Endothelial cell of umbilical vein (primary cell): ENCODE results near the gene HDAC9. TPM values are rescaled to one million over a fixed set of nuclear protein-coding genes. Genes with fewer than 3 reads are reported as not detected.

Source experiments
- BruUV-seq: library from RNA; stranded (reverse); fragments of 400-500 nt; replicated peaks from 2 replicates; lab custom pipeline; 2021; lab: Mats Ljungman, UMichigan
- CTCF ChIA-PET: fragments of 300-600, 350-600 bp; sonication (Branson Sonifier 250); formaldehyde crosslinking; loops from one replicate; lab custom pipeline; 2021; ENCODE audit warnings: antibody characterized with exemption, inconsistent platforms; lab: Charles Lee
- POLR2A ChIA-PET: fragments of 300-600, 350-600 bp; sonication (Branson Sonifier 250); formaldehyde crosslinking; loops from one replicate; lab custom pipeline; 2021; ENCODE audit warnings: antibody characterized with exemption, inconsistent platforms; lab: Charles Lee
- DNase-seq: peaks from one replicate; pipeline ENCODE4 v3.0.0-alpha.2; 2011; ENCODE audit warnings: low read depth, low spot score
- FAIRE-seq: peaks from 2 replicates; lab custom pipeline; 2011; peaks lifted over from hg19 to GRCh38; lab: Jason Lieb, UNC
- H2AFZ ChIP-seq: 2 replicates; pipeline ENCODE4 v1.6.0; 2012; ENCODE audit warnings: low read depth, low read length, control low read depth, inconsistent platforms
- H3K27ac ChIP-seq: 2 replicates; pipeline ENCODE4 v1.5.1; 2011; ENCODE audit warnings: low read depth, mild to moderate bottlenecking, control low read depth, low read length, moderate library complexity; ENCODE audit not compliant: insufficient read depth
- H3K27me3 ChIP-seq, 2 experiments: 2 replicates each; pipeline versions ENCODE4 v1.6.0 to v1.6.1; 2011; ENCODE audit warnings: low read length in 2 of 2, mixed read lengths in 1 of 2; ENCODE audit not compliant: control insufficient read depth in 2 of 2, insufficient read depth in 2 of 2
- H3K36me3 ChIP-seq, 2 experiments: 2 replicates in 1 of 2; 3 replicates in 1 of 2; pipeline ENCODE4 v1.5.1; 2011; ENCODE audit warnings: low read length in 2 of 2, mild to moderate bottlenecking in 1 of 2, moderate library complexity in 1 of 2; ENCODE audit not compliant: control insufficient read depth in 2 of 2, insufficient read depth in 2 of 2; ENCODE audit errors: extremely low read depth in 1 of 2
- H3K4me1 ChIP-seq: 3 replicates; pipeline ENCODE4 v1.5.1; 2011; ENCODE audit warnings: mild to moderate bottlenecking, low read length; ENCODE audit not compliant: control insufficient read depth, insufficient read depth; ENCODE audit errors: extremely low read depth
- H3K4me2 ChIP-seq: 2 replicates; pipeline ENCODE4 v1.6.1; 2011; ENCODE audit warnings: low read length, control low read depth, mixed read lengths; ENCODE audit not compliant: insufficient read depth
- H3K4me3 ChIP-seq, 3 experiments: fragments of 200-600 bp in 1 of 3; sonication (generic), shearing (Covaris generic) in 1 of 3; replicated peaks in 1 of 3; 2 replicates each; pipeline ENCODE4 v1.5.1; 2011 to 2016; ENCODE audit warnings: control low read depth in 3 of 3, low read length in 3 of 3, mild to moderate bottlenecking in 2 of 3, inconsistent platforms in 1 of 3, low read depth in 1 of 3, moderate library complexity in 1 of 3; ENCODE audit not compliant: insufficient read depth in 1 of 3
- H3K79me2 ChIP-seq: 2 replicates; pipeline ENCODE4 v1.6.0; 2012; ENCODE audit warnings: low read length, inconsistent platforms; ENCODE audit not compliant: control insufficient read depth, insufficient read depth
- H3K9ac ChIP-seq: replicated peaks from 2 replicates; pipeline ENCODE3; 2011; ENCODE audit warnings: low read length, control low read depth; ENCODE audit not compliant: insufficient read depth; ENCODE audit errors: extremely low read depth
- H3K9me1 ChIP-seq: replicated peaks from 3 replicates; pipeline ENCODE4 v1.6.0; 2011; ENCODE audit warnings: mild to moderate bottlenecking, low read length; ENCODE audit not compliant: control insufficient read depth, insufficient read depth; ENCODE audit errors: extremely low read depth
- H3K9me3 ChIP-seq: replicated peaks from 2 replicates; pipeline ENCODE4 v1.5.1; 2012; ENCODE audit warnings: low read length, inconsistent platforms; ENCODE audit not compliant: control insufficient read depth, insufficient read depth
- H4K20me1 ChIP-seq: replicated peaks from 2 replicates; pipeline ENCODE3; 2011; ENCODE audit warnings: mild to moderate bottlenecking, low read length; ENCODE audit not compliant: control insufficient read depth, insufficient read depth; ENCODE audit errors: extremely low read depth
- CTCF ChIP-seq, 2 donors: IDR thresholded peaks; 1 replicate in 1 of 2; 2 replicates in 1 of 2; pipeline ENCODE4 v1.5.1; 2011; ENCODE audit warnings: low read length in 2 of 2, mild to moderate bottlenecking in 2 of 2, moderate library complexity in 2 of 2, control low read depth in 1 of 2, inconsistent platforms in 1 of 2, low read depth in 1 of 2; ENCODE audit not compliant: insufficient read depth in 1 of 2; ENCODE audit errors: extremely low read depth in 1 of 2
- EZH2 ChIP-seq: IDR thresholded peaks from 2 replicates; pipeline ENCODE4 v1.6.1; 2012; ENCODE audit warnings: borderline replicate concordance, low read depth, mild to moderate bottlenecking, moderate library complexity, low read length, inconsistent platforms; ENCODE audit not compliant: severe bottlenecking
- FOS ChIP-seq: IDR thresholded peaks from 2 replicates; pipeline ENCODE4 v1.6.1; 2011; ENCODE audit warnings: mild to moderate bottlenecking, low read length, moderate library complexity, borderline replicate concordance; ENCODE audit not compliant: insufficient read depth
- GATA2 ChIP-seq: IDR thresholded peaks from 2 replicates; pipeline ENCODE4 v1.7.0; 2011; ENCODE audit warnings: low read depth, mild to moderate bottlenecking, moderate library complexity, mixed read lengths, low read length; ENCODE audit not compliant: insufficient read length, insufficient read depth
- JUN ChIP-seq: IDR thresholded peaks from 2 replicates; pipeline ENCODE4 v1.6.1; 2011; ENCODE audit warnings: borderline replicate concordance, low read depth; ENCODE audit not compliant: insufficient read length, insufficient read depth
- MAX ChIP-seq: IDR thresholded peaks from 2 replicates; pipeline ENCODE4 v1.6.1; 2011; ENCODE audit not compliant: insufficient read depth, insufficient read length
- MYC ChIP-seq: IDR thresholded peaks from one replicate; pipeline ENCODE4 v1.6.1; 2011; ENCODE audit warnings: mild to moderate bottlenecking, low read depth, low read length
- POLR2A ChIP-seq: IDR thresholded peaks from 2 replicates; pipeline ENCODE4 v1.6.1; 2012; ENCODE audit warnings: low read depth, mild to moderate bottlenecking, control low read depth, low read length
- POLR2AphosphoS5 ChIP-seq: IDR thresholded peaks from 2 replicates; pipeline ENCODE4 v1.6.1; 2012; ENCODE audit warnings: low read depth, mild to moderate bottlenecking, control low read depth, low read length, moderate library complexity; ENCODE audit not compliant: insufficient read depth
- dilution Hi-C: fragments of 300-500 bp; cut with MboI; formaldehyde crosslinking; loops from one replicate; pipeline ENCODE4 v1.15.0; 2019; ENCODE audit warnings: low sequenced_read_pairs; ENCODE audit not compliant: extremely low pct_ligation_motif_present
- intact Hi-C: fragments of 100-400 bp; cut with micrococcal nuclease; formaldehyde crosslinking; loops from one replicate; pipeline ENCODE4 v1.10.0; 2022
- polyA plus RNA-seq, 4 experiments: library from polyadenylated mRNA; depleted of rRNA in 3 of 4; stranded (reverse) in 3 of 4; unstranded in 1 of 4; fragments of >200 nt; gene quantifications; 2 replicates each; pipeline versions ENCODE4 v1.2.1 to v1.2.3, GENCODE V29; 2011 to 2012; ENCODE audit warnings: missing spikeins in 1 of 4
- total RNA-seq: library from RNA; stranded (reverse); gene quantifications from 2 replicates; pipeline ENCODE4 v1.2.3, GENCODE V29; 2021

The HDAC9 gene
- total and polyA plus RNA-seq, 2 donors (not counting 3 experiments of a cell fraction or from before 2014, with no cell fraction given): 1.8 to 11.6 TPM

- Histone ChIP-seq H4K20me1 (no peaks in the 10 kb centered on the region), H3K4me2 (no peak overlapping the region), H3K9ac (no peak overlapping the region), H2AFZ (no peak overlapping the region), H3K4me3 (no peak overlapping the region), H3K9me3 (no peaks in the 10 kb centered on the region), H3K79me2 (no peaks in the 10 kb centered on the region), H3K9me1 (no peaks in the 10 kb centered on the region), H3K27me3 (no peaks in the 10 kb centered on the region), H3K27ac (no peak overlapping the region), H3K4me1 (no peaks in the 10 kb centered on the region), H3K36me3 (no peaks in the 10 kb centered on the region)
- dilution Hi-C loops: no loop called here
- TF ChIP-seq MAX (no peak), MYC (no peak), POLR2AphosphoS5 (no peak), GATA2 (no peak), POLR2A (no peak), FOS (no peak), EZH2 (no peak), JUN (no peak), CTCF (IDR thresholded peaks at IDR 0.05; ENCODE audit: extremely low read depth in 1 of 2, insufficient read depth in 1 of 2, low read depth in 1 of 2, low read length in 2 of 2) (no peak)
- ChIA-PET CTCF (no interaction called here), POLR2A (no interaction called here)
- FAIRE-seq (no peak), DNase-seq (no peak)
- BruUV-seq: no TSS peak
- intact Hi-C loops: no loop called here
Measured at GRCh38 chr7:18858232-18858631, 362.7 kb downstream of the HDAC9 start.
